K562 (cell line): Measurements from ENCODE around the gene TTC39B.

Experiments
- KDM2B ChIP-seq: fragments of 250-450 bp; sonication (Bioruptor Pico); IDR thresholded peaks from 2 replicates; pipeline ENCODE4 v1.8.0; 2021; ENCODE audit warnings: mild to moderate bottlenecking, moderate library complexity
- NFE2 ChIP-seq: IDR thresholded peaks from 2 replicates; pipeline ENCODE4 v1.6.1; 2014; ENCODE audit warnings: antibody characterized with exemption, low read depth
- POLR2AphosphoS5 ChIP-seq: IDR thresholded peaks from 2 replicates; pipeline ENCODE4 v1.6.1; 2011; ENCODE audit warnings: mild to moderate bottlenecking, low read depth, low read length, moderate library complexity; ENCODE audit not compliant: control insufficient read depth, insufficient read depth
- TBL1XR1 ChIP-seq, 2 experiments: IDR thresholded peaks; 2 replicates each; pipeline ENCODE4 v1.6.1; 2012; ENCODE audit warnings: improper control_type of control experiment in 2 of 2, low read length in 2 of 2, mild to moderate bottlenecking in 1 of 2
- YY1 ChIP-seq, 3 experiments: IDR thresholded peaks; 2 replicates each; pipeline ENCODE4 v1.6.1; 2011; ENCODE audit warnings: low read length in 2 of 3, mild to moderate bottlenecking in 2 of 3, moderate library complexity in 2 of 3, borderline replicate concordance in 1 of 3, control low read depth in 1 of 3, low read depth in 1 of 3; ENCODE audit not compliant: insufficient read depth in 3 of 3, insufficient replicate concordance in 2 of 3, control insufficient read depth in 1 of 3, insufficient read length in 1 of 3; ENCODE audit errors: extremely low read depth in 1 of 3

DNA sequence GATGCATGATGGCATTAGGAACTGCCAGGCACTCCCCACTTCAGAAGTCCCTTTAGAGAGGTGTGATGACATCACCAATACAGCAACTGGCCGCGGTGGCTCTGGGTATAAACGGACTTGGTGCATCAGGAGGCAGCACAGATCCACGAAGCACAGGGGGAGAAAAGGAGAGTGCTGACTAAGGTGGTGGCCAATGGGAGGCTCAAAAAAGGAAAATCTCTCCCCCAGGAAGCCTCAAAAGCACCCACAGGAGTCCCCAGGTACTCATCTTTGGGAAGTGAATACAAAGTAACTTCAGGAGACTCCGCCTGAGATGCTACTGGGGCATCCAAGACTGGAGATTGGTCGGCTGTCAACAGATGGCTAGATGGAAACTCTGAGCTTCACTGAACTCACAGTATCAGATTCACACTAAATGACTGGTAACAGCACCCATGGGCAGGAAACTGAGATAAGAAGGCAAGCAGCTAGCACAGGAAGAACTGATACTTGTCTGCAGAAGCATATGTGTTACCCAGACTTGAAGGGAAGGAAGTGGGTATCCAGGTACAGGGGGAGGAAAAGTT is 7.6 kb downstream of the TTC39B start:
- TF ChIP-seq NFE2 (no peak), TBL1XR1 (IDR thresholded peaks at IDR 0.05; ENCODE audit: low read length in 2 of 2) (no peak), KDM2B (CRISPR knock-in tag) (no peak), POLR2AphosphoS5 (no peak), YY1 (IDR thresholded peaks at IDR 0.05; ENCODE audit: borderline replicate concordance in 1 of 3, control insufficient read depth in 1 of 3, extremely low read depth in 1 of 3, insufficient read depth in 3 of 3, insufficient read length in 1 of 3, insufficient replicate concordance in 2 of 3, low read depth in 1 of 3, low read length in 2 of 3) (no peak)
